GM12865 (cell line): ENCODE data around the gene CDH23.

Experiments used
- DNase-seq: peaks from one replicate; pipeline ENCODE4 v3.0.0; 2010; ENCODE audit warnings: low read depth
- H3K4me3 ChIP-seq: 2 replicates; pipeline ENCODE4 v1.5.1; 2011; ENCODE audit warnings: mild to moderate bottlenecking, low read depth, low read length, control low read depth
- TF ChIP-seq, protein P1 (sequence below): IDR thresholded peaks from 2 replicates; pipeline ENCODE4 v1.5.1; 2011; ENCODE audit warnings: low read length, control low read depth, low read depth, inconsistent platforms; ENCODE audit not compliant: insufficient read depth; ENCODE audit errors: missing control alignments

CDH23 gene

DNA sequence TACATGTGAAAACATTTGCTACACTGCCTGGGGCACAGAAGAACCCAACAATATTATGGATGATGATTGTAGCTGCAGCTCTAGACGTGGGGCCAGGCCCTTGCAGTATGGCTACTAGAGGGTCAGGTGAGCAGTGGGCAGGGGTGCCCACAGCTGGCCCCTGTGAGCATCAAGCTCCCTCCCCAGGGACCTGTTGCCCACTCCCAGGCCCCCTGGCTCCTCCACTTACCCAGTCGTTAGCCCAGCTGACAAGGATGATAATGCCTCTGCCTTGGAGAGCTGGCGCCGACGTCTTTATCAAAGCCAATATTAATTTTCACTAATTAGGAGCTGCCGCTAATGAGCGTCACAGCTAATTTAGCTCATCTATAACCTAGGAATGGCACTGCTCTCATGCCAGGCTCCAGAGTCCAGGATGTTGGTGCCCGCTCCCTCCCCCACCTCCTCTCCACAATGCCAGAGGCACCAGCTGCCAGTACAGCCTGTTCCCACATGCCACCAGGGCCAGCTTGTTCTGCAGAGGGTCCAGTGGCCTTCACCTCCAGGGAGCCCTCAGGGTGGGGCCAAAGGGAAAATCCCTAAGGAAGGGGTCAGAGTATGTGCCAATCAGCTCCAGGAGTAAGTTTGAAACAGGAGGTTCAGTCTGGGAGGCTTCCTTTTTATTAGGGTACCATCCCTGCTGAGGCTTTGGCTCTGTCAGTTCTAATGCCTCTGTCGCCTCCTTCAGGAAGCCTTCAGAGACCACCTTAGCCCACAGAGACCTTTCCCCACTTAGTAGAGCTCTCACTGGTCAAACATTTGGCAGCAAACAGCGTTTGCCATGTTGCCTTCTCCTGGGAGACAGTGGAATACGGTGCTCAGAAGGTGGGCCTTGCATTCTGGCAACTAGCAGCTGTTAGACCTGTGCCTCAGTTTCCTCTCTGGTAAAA is 77.2 kb downstream of the CDH23 start:
- TF ChIP-seq, protein P1, sequence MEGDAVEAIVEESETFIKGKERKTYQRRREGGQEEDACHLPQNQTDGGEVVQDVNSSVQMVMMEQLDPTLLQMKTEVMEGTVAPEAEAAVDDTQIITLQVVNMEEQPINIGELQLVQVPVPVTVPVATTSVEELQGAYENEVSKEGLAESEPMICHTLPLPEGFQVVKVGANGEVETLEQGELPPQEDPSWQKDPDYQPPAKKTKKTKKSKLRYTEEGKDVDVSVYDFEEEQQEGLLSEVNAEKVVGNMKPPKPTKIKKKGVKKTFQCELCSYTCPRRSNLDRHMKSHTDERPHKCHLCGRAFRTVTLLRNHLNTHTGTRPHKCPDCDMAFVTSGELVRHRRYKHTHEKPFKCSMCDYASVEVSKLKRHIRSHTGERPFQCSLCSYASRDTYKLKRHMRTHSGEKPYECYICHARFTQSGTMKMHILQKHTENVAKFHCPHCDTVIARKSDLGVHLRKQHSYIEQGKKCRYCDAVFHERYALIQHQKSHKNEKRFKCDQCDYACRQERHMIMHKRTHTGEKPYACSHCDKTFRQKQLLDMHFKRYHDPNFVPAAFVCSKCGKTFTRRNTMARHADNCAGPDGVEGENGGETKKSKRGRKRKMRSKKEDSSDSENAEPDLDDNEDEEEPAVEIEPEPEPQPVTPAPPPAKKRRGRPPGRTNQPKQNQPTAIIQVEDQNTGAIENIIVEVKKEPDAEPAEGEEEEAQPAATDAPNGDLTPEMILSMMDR, result no peak
- DNase-seq, result no peak
- no peak overlapping the region for H3K4me3 ChIP-seq

DNA sequence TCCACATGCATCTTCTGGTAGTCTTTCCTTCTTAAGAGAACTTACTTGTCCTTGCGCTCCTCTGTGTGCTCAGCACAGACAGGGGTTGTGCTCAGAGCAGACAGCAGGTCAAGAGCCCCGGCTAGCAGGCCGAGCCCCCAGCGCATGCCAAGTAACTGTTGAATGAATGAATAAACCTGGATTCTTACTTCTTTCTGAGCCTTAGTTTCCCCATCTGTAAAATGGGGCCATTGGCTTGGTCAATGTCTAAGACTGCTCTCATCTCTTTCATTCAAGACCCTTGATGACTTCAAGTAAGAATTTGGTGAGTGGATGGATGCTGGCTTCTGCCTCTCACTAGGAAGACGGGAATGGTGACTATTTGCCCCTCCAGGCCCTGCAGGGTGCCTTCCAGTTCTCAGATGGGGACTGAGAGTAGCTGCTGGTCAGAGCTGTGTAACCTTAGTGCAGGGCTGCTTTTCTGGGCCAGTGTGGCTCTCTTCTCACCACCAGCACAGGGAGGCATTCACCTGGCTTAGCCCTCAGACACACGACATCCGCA is 78.1 kb downstream of the CDH23 start:
- DNase-seq, result no peak
- H3K4me3 ChIP-seq, result no peak overlapping the region
- TF ChIP-seq, protein P1, result no peak

DNA sequence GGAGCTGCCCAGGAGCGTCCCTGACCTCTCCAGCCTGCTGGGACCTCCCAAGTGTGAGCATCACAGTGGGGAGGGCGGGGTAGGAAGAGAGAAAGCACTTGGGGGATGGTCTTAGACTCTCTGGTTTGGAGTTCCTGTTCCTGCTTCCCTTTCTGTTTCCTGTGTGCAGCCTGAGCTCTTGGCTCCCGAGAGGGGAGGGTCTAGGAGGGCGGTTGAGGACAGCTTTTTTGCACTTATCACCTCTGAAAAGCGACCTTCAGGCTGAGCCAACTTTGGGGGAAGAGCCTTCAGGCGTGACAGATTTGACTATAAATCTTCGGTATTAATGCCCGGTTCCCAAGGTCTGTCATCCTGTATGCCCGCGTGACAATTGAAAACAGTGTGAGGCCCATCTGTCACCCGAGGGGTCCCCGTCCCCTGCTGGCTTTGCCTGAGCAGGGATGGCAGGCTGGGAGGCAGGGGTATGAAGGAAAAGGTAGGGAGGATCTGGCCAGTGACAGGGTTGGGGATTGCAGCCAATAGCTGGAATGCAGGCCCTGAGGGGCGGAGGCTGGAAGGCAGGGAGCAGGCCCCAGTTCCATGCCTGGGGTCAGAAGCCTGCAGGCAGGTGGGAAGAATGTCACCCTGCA is 78.6 kb downstream of the CDH23 start:
- no peak overlapping the region for H3K4me3 ChIP-seq
- no peak for DNase-seq
- TF ChIP-seq, protein P1, result no peak

DNA sequence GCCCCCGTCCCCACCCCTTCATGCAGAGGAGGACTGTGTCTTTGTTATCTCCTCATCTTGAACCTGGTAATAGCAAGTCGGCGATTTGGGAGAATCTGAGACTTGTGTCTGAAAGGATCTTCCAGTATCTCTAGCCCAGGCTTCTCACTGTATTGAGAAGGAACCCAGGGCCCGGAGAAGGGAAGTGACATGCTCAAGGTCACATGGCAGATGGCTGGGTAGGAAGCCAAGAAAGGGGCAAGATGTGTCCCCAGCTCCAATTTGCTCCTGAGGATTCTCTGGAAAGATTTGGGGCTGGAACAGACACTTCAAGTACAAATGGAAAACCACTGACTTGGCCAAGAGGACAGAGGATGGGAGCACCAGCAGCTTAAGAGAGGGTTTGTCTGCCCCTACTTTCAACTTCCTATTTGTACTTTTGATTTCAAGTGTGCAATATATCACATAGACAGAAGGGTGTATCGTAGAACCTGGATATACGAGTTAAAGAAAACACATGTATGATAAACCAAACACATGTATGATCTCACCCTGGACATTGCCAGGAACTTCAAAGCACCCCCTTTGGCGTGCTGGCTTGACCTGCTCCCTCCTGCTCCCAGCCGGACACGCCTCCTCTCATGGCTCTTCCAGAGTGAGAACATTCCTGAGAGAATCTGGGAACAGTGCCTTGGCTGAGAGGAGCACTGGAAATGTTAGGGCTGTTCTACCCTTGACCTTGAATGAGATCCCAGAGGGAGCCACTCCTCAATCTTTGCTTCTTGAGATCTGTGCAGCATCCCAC is 79.7 kb downstream of the CDH23 start:
- H3K4me3 ChIP-seq, result no peak overlapping the region
- TF ChIP-seq, protein P1, result no peak
- no peak for DNase-seq

DNA sequence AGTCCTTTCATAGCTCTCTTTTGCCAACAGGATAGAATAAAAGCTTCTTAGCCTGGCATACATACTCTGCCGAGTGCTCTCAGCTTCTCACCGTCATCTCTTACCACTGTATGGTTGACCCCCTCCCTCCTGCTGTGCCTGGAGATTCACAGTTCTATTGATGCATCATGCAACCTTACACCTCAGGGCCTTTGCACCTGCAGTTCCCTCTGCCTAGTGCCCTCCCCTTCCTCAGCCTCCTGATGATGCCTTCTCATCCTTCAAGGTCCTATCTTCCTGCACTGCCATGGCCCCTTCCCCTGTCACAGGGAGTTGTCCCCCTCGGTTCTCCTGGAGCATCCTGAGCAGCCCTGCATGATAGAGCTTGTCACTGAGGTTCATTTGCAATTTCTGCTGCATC is 81.5 kb downstream of the CDH23 start:
- no peak overlapping the region for H3K4me3 ChIP-seq
- DNase-seq, result no peak
- TF ChIP-seq, protein P1, result no peak

DNA sequence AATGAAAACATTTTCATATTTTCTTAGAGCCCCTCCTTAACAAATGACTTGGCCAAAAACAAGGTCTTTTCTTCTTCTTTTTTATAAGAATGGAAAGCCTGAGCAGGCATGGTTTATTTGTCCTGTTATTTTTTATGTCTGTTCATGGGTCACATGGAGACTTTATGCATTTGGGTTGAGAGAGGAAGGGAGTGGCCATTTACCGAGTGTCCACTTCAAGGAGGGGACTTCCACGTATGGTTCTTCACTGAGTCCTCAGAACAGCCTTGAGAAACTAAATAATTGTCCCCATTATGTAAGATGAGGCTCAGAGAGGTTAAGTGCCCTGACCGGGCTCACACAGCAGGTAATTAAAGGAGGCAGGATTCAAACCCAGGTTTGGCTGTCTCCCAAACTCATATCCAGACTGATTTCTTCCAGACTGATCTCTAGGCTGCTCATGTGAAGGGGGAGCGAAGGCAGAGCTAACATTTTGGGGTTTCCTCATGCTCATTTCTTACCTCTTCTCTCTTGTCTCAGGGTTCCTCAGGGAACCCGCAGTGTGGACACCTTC is 82.2 kb downstream of the CDH23 start:
- DNase-seq, result no peak
- H3K4me3 ChIP-seq, result no peak overlapping the region
- TF ChIP-seq, protein P1, result no peak
